Right kidney (tissue), 1 donor: ENCODE data around the gene TMEM52B.

Experiments
- DNase-seq: peaks from one replicate; pipeline ENCODE4 v3.0.0-alpha.2; 2016

TMEM52B gene

GRCh38 chr12:10241290-10241689, 62.5 kb downstream of the TMEM52B start:
- no peak for DNase-seq
